Activated naive CD8-positive, alpha-beta T cell treated with anti-CD3 and anti-CD28 coated beads, Interleukin-2, amount 50 U/mL, for 16 hours (primary cell): Measurements from ENCODE around the gene MGLL.

ENCODE experiments used
- DNase-seq: peaks from one replicate; pipeline ENCODE4 v3.0.0-alpha.2; 2020; ENCODE audit warnings: low read depth, low spot score

MGLL gene

DNA sequence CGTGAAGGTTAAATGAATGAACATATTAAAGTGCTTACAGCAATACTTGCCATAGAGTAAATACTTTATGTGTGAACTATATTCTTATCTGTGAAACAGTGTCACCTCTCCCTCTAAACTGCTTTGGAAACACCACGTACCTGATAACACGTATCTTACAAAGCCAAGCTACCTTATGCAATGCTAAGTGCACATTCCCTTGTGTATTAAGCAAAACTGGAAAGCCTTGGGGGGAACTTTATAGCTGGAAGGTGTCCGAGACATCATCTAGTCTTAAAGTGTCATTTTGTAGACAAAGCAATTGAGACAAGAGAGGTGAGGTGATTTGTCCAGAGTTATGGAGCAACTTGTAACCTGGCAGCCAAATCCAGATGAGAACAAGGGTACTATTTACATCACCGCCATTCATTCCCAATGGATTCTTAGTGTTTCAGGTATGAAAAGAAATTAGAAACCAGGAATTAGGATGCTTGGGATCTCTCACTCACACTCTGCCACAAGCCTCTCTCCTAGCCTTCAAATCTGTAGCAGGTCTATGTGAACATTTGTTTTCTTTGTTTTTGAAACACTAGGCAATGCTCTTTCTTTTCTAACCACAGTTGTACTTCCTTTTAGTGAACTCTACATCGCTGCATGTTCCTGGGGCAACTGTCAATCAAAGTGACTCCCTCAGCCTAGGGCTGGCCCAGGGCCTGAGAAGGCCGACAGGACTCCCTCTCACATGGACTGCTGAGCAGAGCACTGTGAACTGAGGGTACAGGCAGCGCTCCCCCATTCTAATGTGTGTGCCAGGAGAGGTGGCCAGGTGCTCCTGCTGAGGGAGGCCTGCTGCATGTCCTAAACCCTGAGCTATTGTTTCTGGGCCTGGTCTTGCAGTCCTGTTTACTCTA lies 13.9 kb upstream of the MGLL start:
- DNase-seq: no peak

DNA sequence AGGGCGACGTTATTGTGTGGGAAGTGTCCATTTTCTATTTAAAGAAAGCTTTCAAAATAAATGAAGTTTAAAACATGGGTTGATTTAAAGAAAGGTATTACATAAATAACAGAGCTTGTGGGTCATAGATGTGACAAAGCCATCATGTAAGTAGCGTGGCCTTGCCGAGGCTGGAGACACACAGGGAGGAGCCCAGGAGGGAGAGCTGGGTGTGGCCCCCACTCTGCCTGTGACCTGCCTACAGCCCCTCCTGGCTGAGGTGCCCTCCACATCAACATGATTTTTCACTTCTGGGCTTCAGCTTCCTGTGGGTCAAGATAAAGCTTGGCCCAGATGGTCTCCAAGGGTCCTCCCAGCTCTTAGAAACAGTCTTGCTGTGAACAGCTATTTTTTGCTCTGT lies 12.5 kb upstream of the MGLL start:
- no peak for DNase-seq

DNA sequence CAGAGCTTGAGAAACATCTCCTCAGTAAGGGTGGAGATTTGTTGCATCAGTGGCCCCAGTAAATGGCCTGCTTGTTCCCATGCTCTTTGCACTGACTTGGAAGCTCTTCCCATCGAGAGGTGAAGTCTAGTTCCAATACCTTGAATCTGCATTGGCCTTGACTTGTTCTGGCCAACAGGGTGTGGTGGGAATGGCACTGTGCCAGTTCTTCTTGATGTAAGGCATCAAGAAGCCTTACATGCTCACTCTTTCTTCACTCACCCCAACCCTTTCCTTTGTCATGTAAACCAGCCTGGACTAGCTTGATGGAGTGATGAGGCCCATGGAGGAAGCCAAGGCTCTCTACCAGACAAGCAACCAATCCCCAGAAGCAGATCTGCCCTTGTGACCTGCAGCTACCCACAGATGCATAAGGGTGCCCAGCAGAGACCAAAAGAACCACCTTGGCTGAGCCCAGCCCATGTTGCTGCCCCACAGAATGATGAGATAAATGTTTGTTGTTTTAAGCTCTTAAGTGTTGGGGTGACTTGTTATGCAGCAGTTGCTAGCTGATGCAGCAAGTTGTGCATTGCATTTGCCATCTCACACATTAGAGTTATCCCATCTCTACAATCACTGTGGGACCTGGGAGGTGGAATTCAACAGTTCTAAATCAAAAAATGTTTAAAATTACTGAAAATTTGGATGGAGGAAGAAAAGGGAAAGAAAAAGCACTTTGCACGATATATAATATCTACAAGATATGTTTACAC lies 11.1 kb upstream of the MGLL start:
- no peak for DNase-seq

DNA sequence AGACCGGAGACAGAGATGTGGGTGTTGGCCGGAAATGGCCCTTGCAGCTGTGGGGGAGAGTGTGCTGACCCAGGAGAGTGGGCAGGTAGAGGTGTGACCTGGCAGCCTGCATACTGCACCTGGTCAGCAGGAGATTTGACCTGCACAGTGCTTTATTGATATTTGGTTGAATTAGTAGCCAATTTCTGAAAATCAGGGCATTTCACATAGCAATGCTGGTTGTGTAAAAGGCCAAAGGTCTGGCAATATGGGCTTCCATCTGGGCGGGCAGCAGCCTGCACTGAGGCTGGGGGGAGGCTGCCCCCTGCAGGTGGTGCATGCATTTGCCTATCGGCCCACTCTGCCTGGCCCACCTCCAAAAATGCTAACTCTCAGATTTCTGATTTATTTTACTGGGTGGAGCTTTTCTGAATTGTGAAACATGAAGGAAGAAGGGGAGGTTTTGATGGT lies 9.4 kb upstream of the MGLL start:
- no peak for DNase-seq

DNA sequence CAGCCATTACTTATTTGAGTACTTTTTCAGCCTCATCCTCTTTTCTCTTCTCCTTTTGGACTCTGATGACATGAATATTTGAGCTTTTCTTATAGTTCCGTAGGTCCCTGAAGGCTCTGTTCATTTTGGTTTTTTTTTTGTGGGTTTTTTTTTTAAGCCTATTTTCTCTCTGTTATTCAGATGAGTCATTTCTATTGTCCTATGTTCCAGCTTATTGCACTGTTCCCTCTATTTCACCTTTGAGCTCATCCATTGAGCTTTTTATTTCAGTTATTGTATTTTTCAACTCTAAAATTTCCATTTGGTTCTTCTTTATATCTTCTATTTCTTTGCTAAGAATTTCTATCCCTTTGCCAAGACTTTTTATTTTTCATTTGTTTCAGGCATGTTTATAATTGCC lies 7.2 kb upstream of the MGLL start:
- DNase-seq: no peak

DNA sequence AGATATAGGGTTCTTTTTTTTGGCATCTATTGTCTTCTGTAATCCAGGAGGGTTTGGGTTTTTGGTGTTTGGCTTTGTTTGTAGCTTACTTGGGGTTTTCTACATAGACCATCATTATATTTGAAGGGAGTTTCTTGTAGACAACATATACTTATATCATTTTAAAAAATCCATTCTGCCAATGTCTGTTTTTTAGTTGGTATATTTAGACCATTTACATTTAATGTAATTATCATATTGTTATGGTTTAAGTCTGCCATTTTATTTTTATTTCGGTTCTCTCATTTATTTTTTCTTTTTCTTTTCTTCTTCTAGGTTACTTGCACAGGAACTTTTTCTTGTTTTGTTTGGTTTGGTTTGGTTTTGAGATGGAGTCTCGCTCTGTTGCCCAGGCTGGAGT lies 5.5 kb upstream of the MGLL start:
- no peak for DNase-seq

DNA sequence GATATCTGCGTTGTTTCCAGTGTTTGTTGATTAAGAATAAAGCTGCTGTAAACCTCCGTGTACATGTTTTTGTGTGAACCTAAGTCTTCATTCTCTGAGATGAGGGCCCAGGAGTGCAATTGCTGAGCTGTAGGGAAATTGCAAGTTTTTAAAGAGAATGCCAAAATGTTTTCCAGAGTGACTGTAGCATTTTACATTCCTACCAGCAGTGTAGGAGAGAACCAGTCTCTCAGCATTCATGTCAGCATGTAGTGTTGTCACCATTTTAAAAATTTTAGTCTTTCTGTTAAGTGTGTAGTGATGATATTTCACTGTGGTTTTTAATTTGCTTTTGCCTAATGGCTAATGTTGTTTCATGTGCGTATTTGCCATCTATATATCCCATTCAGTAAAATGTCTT lies 3.4 kb upstream of the MGLL start:
- DNase-seq: no peak

DNA sequence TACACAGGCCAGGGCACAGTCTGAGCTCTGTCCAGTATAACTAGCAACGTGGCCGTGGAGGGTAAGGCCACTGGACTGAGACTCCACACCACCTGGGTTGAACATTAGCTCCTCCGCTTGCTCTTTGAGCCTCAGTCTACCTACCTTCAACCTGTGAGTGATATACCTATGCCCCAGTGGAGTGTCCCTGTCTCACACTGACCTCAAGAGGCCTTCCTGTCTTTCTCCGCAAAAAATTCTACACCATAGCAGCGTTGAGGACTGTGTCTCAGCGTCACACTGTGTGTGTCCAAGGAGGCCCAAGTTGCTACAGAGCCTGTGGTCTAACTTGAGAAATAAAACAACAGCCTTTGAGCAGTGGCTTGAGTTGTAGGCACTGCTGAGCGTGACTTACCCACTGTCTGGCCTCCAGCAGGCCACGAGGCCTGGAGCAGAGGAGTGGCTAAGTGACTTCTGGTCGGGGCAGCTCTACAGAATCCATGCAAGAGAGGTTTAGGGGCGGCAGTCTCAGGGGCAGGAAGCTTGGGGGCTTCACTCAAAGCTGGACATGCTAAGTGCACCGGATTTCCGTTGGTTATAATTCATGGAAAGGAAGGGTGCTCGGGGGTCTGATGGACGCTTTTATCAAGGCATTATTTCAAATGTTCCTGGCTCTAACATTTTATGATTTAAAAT lies 2.0 kb upstream of the MGLL start:
- DNase-seq: no peak

DNA sequence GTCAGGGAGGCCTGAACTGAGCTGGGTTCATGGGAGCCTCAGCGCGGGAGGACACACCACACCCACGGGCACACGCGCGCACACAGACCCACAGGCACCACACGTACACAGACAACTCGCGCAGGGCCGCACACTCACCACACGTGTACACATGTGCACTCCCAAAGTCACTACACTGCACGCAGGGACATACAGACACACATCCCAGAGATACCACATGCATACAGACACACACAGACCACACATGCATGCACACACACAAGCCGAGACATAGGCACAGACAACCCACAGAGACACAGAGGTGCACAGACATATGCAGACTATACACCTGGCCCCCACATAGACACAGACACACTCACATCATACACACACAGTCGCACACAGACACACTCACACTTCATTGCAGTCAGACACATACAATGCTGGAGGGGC lies 1.1 kb upstream of the MGLL start:
- DNase-seq: no peak

DNA sequence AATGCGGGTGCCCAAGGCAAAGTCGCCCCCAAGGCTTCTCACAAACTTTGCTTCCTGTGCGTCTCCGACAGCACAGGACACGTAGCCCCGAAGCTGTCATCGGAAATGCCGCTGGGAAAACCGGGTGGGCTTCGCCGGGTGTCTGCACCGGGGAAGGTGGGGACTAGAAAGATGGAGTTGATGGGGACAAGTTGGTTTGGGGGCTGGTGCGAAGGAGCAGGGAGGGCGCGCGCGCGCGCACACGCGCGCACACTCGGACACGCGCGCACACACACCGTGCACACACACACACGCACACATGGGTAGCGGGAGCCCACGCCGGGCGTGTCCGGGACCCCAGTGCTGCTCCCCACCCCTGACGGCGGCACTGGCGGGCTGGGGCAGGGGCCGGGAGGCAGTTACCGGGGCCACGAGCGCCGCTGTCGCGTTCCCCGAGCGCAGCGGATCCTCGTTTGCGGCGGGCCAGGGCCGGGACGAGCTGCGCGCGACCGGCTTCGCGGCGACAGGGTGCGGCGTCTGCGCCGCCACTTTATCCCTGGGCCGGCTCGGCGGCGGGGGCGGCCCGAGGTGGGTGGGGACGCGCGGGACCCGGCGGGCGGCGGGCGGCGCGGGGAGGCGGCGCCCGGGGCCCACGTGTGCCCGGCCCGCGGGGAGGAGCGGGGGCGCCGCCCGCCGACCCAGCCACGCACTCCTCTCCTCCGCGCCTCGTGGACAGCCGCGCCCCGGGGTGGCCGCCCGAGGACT lies 539 bp upstream of the MGLL start:
- no peak for DNase-seq

DNA sequence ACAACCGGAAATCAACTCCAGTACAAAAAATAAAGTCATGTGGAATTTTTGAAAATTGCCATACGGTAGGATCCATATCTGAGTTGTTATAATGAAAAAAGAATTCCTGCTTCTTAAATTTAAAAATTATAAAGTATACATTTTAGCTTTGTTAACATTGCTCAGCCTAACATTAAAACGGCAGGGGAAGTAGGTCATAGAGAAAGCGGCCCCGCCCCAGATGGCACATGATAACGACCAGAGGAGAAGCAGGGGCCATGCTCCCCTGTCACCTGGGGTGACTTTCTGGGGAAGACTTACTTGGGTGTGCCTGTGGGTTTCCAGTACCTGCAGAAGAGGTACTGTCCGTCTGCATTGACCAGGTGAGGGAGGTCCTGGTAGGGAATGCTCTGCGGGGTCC lies 921 bp downstream of the MGLL start:
- DNase-seq: no peak

DNA sequence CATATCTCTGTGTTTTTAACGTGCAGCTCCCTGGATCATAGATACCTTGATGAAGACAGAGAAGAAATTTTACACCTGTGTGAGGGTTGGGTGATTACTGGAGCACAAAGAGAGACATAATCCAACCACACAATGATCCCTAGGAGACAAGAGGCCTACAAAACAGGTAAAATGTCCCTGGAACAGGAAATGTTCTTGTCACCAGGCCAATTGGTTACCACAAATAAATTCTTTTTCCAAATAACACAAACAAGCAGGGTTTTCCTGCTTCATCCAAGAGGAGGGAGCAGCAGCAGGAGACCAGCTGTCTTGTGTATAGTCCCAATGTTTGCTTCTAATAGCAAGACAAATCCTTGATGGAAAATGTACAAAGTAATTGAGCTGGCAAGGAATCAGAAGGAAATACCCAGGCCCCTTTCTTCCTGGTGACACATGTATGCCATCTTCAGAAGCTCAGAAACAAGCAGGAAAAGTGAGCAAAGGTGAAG lies 1.4 kb downstream of the MGLL start:
- no peak for DNase-seq

DNA sequence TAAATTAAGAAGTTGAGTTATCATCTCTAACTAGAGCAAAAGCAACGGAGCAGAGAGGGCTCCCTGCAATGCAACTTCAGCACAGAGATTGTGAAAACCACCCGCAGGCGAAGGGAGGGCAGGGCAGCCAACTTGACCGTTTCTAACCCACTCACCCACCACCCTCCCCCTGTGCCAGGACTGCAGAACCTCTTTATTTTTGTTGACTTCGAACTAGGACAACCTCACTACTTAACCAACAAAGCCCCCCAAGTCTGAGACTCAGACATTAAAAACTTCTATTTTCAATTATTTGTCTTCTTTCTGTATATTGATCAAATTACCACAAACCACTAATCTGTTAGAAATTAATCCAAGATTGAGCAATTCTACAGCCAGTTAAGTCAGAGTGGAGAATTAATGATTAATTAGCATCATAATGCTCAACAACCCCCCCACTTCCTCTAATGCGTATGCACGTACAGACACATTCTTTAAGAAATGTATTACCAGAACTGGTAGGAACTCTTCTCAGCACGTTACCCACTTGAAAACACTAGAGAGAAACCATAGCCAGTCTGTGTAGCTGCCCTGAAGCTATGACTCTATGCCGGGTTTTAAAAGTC lies 2.0 kb downstream of the MGLL start:
- DNase-seq: no peak

DNA sequence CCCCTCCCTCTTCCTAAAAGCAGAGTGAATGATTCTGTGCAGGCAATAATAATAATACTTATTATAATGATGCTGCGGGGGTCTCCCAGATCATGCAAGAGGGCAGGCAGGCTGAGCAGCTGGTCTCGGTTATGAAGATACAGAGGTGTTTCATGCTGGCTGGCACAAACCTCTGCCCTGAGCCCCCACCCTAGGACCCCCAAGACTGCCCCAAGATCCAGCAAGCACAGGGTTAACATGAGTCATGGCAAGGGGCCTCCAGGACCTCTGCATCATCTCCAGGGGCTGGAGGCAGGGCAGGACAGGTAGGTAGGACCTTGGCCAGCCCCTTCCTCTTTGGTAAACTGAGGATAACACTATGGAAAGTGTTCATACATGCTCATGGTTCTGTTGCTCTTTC lies 2.7 kb downstream of the MGLL start:
- DNase-seq: no peak

DNA sequence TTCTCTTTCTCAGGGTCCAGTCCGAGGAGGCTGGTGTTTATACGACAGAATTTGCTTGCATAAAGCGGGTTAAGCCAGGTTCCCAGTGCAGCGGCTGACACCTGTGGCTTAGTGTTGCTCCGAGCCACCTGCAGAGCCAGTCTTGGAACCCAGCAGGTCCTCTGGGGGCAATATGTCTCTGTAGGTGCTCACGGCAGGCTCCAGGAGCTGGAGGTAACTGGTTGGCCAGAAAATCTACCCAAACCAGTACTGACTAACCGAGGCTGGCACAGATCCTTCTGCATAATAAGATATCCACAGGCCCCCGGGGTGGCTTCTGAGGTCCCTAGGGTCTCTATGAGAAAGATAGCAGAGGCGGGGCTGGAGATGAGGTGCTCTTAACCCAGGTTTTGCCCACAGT lies 3.2 kb downstream of the MGLL start:
- DNase-seq: no peak

DNA sequence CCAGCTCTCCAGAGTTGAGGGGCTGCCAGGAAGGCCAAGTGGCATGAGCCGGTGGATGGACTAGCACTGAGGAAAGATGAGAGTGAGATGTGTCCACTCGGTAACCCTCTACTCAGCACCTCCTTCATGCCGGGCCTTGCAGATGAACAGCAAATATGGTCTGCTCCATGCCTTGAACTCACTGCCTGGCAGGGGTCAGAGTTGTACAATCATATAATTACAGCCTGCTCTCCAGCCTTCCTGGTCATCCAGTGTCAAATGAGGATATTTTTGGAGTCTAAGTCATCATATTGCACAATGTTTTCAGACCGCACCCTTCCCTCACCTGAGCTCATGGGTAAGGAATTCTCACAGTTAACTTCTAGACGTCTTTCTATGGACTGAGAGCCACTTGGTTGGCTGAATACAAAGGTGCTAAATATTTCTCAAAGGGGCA lies 4.9 kb downstream of the MGLL start:
- DNase-seq: no peak

DNA sequence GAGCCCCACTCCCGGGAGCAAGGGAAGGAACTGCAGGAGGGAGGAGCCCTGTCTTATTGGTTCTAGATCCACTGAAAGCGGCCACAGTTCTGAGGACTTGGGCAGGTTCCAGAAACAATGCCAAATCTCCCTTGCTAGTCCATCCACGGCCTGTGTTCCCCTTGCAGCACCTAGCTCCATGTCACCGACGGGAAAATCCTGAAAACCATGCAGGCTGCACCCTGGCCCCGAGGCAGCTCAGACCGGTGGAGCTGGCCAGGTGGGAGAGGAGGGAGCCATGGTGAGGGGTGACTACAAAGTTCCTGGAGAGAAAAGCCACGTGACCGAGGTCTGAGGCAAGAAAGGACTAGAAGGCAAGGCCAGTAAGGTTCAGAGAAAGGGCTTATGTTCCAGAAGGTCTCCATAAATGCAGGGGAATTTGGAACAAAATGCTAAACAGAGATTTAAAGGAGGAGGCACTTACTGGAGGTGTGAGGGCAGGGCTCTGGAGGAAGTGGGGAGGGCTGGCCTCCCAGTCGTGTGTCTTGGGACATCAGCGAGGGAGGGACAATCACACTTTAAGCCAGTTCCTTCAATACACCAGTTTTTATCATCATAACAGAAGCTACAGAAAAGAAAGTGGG lies 5.4 kb downstream of the MGLL start:
- DNase-seq: no peak

DNA sequence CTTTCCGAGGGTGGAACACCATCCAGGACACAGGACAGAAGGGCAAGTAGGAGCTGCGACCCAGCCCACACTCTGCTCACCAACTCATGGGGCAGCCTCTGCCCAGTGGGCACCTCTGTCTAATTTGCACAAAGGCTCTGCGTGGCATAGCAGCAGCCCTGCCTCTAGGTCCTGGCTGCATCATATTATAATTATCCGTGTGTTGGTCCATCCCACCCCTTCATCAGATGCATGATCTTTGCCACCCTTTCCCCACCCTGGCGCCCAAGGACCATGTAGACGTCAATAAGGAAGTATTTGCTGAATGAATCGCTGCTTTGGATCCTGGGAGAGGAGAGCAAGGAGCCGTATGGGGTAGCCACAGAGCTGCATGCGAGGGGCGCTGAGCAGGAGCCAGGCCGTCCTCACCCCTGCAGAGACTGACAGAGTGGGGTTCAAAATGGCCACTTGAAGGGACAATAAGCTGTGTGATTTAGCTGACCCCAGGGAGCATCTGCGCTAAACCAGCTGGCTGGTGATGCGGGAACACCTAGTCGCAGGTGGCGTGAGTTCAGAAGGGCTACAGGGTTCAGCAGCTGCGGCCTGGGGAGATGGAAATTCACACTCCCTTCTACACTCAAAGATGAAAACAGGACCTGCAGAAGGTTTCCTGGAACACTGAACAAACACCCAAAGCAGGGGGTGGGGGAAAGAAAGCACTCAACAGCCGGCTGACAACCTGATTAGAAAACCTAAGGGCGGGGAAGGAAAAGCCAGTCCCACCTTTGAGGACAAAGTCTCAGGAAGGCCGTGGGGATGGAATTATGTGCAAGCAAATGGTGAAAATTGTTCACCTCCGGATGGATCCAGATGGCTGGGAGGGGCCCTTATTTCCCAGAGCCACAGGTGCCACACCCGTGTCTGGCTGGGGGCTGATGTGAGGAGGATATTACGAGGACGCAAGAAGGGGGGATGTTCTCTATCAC lies 6.4 kb downstream of the MGLL start:
- DNase-seq: no peak

DNA sequence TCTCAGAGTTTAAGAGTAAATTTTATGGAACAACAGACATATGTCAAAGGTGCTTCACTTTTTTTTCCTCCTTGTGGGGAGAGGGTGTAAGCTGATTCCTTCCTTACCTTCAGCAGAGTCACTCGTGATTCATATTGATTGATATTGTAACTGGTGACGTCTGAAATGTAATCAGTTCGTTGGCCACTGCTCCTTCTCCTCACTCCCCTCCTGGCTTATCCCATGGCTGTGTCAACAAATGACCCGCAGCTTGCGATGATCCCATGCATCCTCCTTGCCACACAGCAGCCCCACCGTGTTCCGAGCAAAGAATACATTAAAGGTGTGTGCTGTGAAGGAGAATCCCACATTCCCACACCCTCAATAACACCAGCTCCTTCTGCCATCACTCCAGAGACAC lies 7.3 kb downstream of the MGLL start:
- DNase-seq: no peak
